CD14-positive monocyte (primary cell): Measurements from ENCODE around the gene KCNG2. TPM values are rescaled to one million over a fixed set of nuclear protein-coding genes. Genes with fewer than 3 reads are reported as not detected.

Experiments used
- DNase-seq, 3 donors: peaks; one replicate each; pipeline ENCODE4 v3.0.0-alpha.2; 2011 to 2022
- H2AFZ ChIP-seq: 2 replicates; pipeline ENCODE4 v1.6.0; 2012; ENCODE audit warnings: mild to moderate bottlenecking, low read depth, low read length, inconsistent platforms; ENCODE audit not compliant: insufficient read depth, poor library complexity, severe bottlenecking
- H3K27ac ChIP-seq, 2 donors: 1 replicate in 1 of 2; 2 replicates in 1 of 2; pipeline ENCODE4 v1.5.1; 2012 to 2013; ENCODE audit warnings: low read length in 2 of 2, control low read depth in 1 of 2, inconsistent platforms in 1 of 2, low read depth in 1 of 2, mild to moderate bottlenecking in 1 of 2
- H3K27me3 ChIP-seq, 2 donors: one replicate each; pipeline versions ENCODE4 v1.6.0 to v1.6.1; 2011 to 2013; ENCODE audit warnings: low read length in 2 of 2; ENCODE audit not compliant: control insufficient read depth in 2 of 2, insufficient read depth in 2 of 2
- H3K36me3 ChIP-seq, 2 donors: replicated peaks in 1 of 2; 1 replicate in 1 of 2; 2 replicates in 1 of 2; pipeline versions ENCODE4 v1.5.1 to v1.6.1; 2012 to 2013; ENCODE audit warnings: low read length in 2 of 2, control low read depth in 1 of 2, inconsistent platforms in 1 of 2, mild to moderate bottlenecking in 1 of 2; ENCODE audit not compliant: insufficient read depth in 2 of 2, control insufficient read depth in 1 of 2
- H3K4me1 ChIP-seq, 2 donors: 1 replicate in 1 of 2; 2 replicates in 1 of 2; pipeline versions ENCODE4 v1.5.1 to v1.6.1; 2012 to 2013; ENCODE audit warnings: low read length in 2 of 2, control low read depth in 1 of 2, inconsistent platforms in 1 of 2, mild to moderate bottlenecking in 1 of 2, moderate library complexity in 1 of 2; ENCODE audit not compliant: insufficient read depth in 2 of 2, control insufficient read depth in 1 of 2
- H3K4me2 ChIP-seq: replicated peaks from 2 replicates; pipeline ENCODE3; 2012; ENCODE audit warnings: low read length, moderate library complexity, mild to moderate bottlenecking; ENCODE audit not compliant: poor library complexity, severe bottlenecking; ENCODE audit errors: extremely low read depth
- H3K4me3 ChIP-seq, 3 experiments: fragments of 200-600 bp in 1 of 3; sonication (generic) in 1 of 3; replicated peaks in 1 of 3; 1 replicate in 2 of 3; 2 replicates in 1 of 3; pipeline ENCODE4 v1.5.1; 2011 to 2013; ENCODE audit warnings: low read length in 3 of 3, mild to moderate bottlenecking in 3 of 3, control low read depth in 2 of 3, low read depth in 2 of 3, inconsistent platforms in 1 of 3, moderate library complexity in 1 of 3
- H3K79me2 ChIP-seq: 2 replicates; pipeline ENCODE4 v1.6.0; 2012; ENCODE audit warnings: mild to moderate bottlenecking, control low read depth, inconsistent platforms, low read length, moderate library complexity; ENCODE audit not compliant: insufficient read depth
- H3K9ac ChIP-seq: 2 replicates; pipeline ENCODE4 v1.6.0; 2017; ENCODE audit warnings: low read length, mild to moderate bottlenecking; ENCODE audit not compliant: insufficient read depth, poor library complexity, severe bottlenecking
- H3K9me3 ChIP-seq, 2 donors: replicated peaks in 1 of 2; 1 replicate in 1 of 2; 2 replicates in 1 of 2; pipeline versions ENCODE4 v1.5.1 to v1.6.1; 2012 to 2013; ENCODE audit warnings: low read length in 2 of 2, control low read depth in 1 of 2; ENCODE audit not compliant: control insufficient read depth in 1 of 2, insufficient read depth in 1 of 2
- H4K20me1 ChIP-seq: 2 replicates; pipeline ENCODE4 v1.6.0; 2012; ENCODE audit warnings: mild to moderate bottlenecking, low read length, control low read depth, moderate library complexity; ENCODE audit not compliant: insufficient read depth
- H3K27ac Mint-ChIP-seq, 7 donors: one replicate each; pipeline ENCODE4 v1.8.0; 2020; ENCODE audit warnings: mild to moderate bottlenecking in 7 of 7, mixed read lengths in 7 of 7, moderate library complexity in 6 of 7, inconsistent platforms in 2 of 7
- H3K27me3 Mint-ChIP-seq, 3 donors: one replicate each; pipeline ENCODE4 v1.8.0; 2021 to 2022; ENCODE audit warnings: low read depth in 3 of 3, mild to moderate bottlenecking in 3 of 3, mixed read lengths in 3 of 3, moderate library complexity in 3 of 3, inconsistent platforms in 1 of 3
- H3K36me3 Mint-ChIP-seq, 2 donors: one replicate each; pipeline ENCODE4 v1.8.0; 2020; ENCODE audit warnings: mixed read lengths in 2 of 2, inconsistent platforms in 1 of 2, mild to moderate bottlenecking in 1 of 2
- H3K4me1 Mint-ChIP-seq: one replicate; pipeline ENCODE4 v1.8.0; 2020; ENCODE audit warnings: mild to moderate bottlenecking, mixed read lengths
- H3K4me3 Mint-ChIP-seq, 2 donors: one replicate each; pipeline ENCODE4 v1.8.0; 2020; ENCODE audit warnings: mild to moderate bottlenecking in 2 of 2, mixed read lengths in 2 of 2, moderate library complexity in 1 of 2
- H3K9me3 Mint-ChIP-seq, 7 donors: one replicate each; pipeline ENCODE4 v1.8.0; 2020 to 2022; ENCODE audit warnings: mixed read lengths in 7 of 7, mild to moderate bottlenecking in 6 of 7, moderate library complexity in 6 of 7, inconsistent platforms in 2 of 7
- CTCF ChIP-seq: fragments of 200-600 bp; IDR thresholded peaks from one replicate; pipeline ENCODE4 v1.8.0; 2022; ENCODE audit warnings: antibody characterized with exemption, mild to moderate bottlenecking
- WGBS: methylation state at CpG from one replicate; pipeline ENCODE4 v1.1.5; 2013; ENCODE audit warnings: missing lambda C conversion rate; ENCODE audit not compliant: insufficient coverage; 5-methylcytosine and 5-hydroxymethylcytosine counted together
- intact Hi-C, 2 donors: fragments of 100-400 bp; cut with micrococcal nuclease; formaldehyde crosslinking; loops; one replicate each; pipeline versions ENCODE4 v1.15.0 to v1.15.1; 2023
- polyA plus RNA-seq, 3 donors: library from polyadenylated mRNA; depleted of rRNA in 1 of 3; unstranded in 2 of 3; stranded (reverse) in 1 of 3; fragments of 300-500 nt in 2 of 3; fragments of >200 nt in 1 of 3; fragmentation: Illumina TruSeq in 2 of 3; gene quantifications; 1 replicate in 2 of 3; 2 replicates in 1 of 3; pipeline ENCODE4 v1.2.3, GENCODE V29; 2012 to 2021

KCNG2 gene
- polyA plus RNA-seq, 3 donors, result 0.04 TPM; not detected in 2

GRCh38 chr18:79896738-79897137, 99.0 kb downstream of the KCNG2 start:
- Mint-ChIP-seq H3K4me1 (no peaks in the 10 kb centered on the region), H3K27me3 (peaks cover 0 to 9% (median 5%) of the 10 kb centered on the region in 3 donors), H3K36me3 (peaks cover 3 to 4% of the 10 kb centered on the region in 2 donors), H3K9me3 (peaks cover 79 to 94% (median 86%) of the 10 kb centered on the region in 7 donors), H3K4me3 (no peak overlapping the region), H3K27ac (no peak overlapping the region)
- H3K4me3 ChIP-seq, result no peak overlapping the region
- H3K9me3 ChIP-seq, result peaks cover 56 to 99% of the 10 kb centered on the region in 2 donors
- no peaks in the 10 kb centered on the region for H4K20me1 ChIP-seq
- no peak overlapping the region for H3K4me2 ChIP-seq
- no peak overlapping the region for H3K27ac ChIP-seq
- TF ChIP-seq CTCF, result no peak
- H3K9ac ChIP-seq, result no peak overlapping the region
- no peaks in the 10 kb centered on the region for H3K79me2 ChIP-seq
- intact Hi-C loops, result loop anchor here in 1 of 2 donors (10.0 kb wide), 1 partner anchor 48 kb away; no protein-coding TSS in a partner anchor
- DNase-seq, result no peak
- H3K27me3 ChIP-seq, result no peaks in the 10 kb centered on the region
- no CpG with 5 or more reads among the region's 3 CpGs for WGBS
- no peaks in the 10 kb centered on the region for H3K4me1 ChIP-seq
- no peaks in the 10 kb centered on the region for H3K36me3 ChIP-seq
- H2AFZ ChIP-seq, result no peak overlapping the region

GRCh38 chr18:79897940-79898625, 100.3 kb downstream of the KCNG2 start:
- Histone ChIP-seq H4K20me1 (no peaks in the 10 kb centered on the region), H3K4me1 (no peaks in the 10 kb centered on the region), H3K79me2 (no peaks in the 10 kb centered on the region), H3K27ac (no peak overlapping the region), H3K9me3 (peaks cover 66 to 100% of the 10 kb centered on the region in 2 donors), H3K4me3 (no peak overlapping the region), H3K27me3 (no peaks in the 10 kb centered on the region), H3K36me3 (peaks cover 8 to 12% of the 10 kb centered on the region in 2 donors), H3K4me2 (no peak overlapping the region), H2AFZ (no peak overlapping the region), H3K9ac (no peak overlapping the region)
- Mint-ChIP-seq H3K4me1 (no peaks in the 10 kb centered on the region), H3K9me3 (peaks cover 79 to 94% (median 86%) of the 10 kb centered on the region in 7 donors), H3K27ac (no peak overlapping the region), H3K27me3 (peaks cover 0 to 7% (median 5%) of the 10 kb centered on the region in 3 donors), H3K36me3 (peaks cover 14 to 17% of the 10 kb centered on the region in 2 donors), H3K4me3 (no peak overlapping the region)
- intact Hi-C loops, result loop anchor here in 1 of 2 donors (10.0 kb wide), 1 partner anchor 47 kb away; no protein-coding TSS in a partner anchor
- no peak for DNase-seq
- WGBS, result 100% methylated on average over 3 of the region's 15 CpGs
- TF ChIP-seq CTCF, result no peak
